DMS 273 treated with DMSO at 0.1 percent for 48 hours (cell line): ENCODE data around the gene CACNA2D1.

Source experiments
- DNase-seq: peaks from one replicate; lab custom pipeline; 2025; lab: John Stamatoyannopoulos, UW

The CACNA2D1 gene

DNA sequence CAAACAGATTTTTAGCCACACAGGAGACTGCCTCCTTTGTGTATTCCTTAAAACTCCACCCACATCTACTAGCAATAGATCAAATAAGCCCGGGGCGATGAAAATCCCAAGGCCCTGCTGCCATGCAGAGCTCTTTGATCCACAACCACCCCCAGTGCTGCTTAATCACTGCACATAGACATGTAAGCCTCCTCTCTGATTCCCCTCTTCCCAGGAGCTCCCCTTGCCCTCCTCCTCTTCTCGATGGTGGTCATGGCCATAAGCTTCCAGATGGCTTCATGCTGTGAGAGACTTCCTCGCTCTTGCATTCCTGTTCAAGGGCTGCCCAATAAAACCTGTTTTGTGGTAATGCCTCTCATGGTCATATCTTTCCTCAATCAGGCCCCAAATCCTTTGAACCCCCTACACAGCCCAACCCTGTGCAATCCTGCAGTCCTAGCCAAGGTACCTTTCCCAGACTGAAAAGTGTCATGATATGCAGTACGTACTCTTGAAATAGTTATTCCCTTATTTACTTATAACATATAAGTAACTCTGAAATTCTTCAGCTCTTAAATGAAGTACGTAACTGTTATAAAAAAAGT lies 158.5 kb downstream of the CACNA2D1 start:
- no peak for DNase-seq

DNA sequence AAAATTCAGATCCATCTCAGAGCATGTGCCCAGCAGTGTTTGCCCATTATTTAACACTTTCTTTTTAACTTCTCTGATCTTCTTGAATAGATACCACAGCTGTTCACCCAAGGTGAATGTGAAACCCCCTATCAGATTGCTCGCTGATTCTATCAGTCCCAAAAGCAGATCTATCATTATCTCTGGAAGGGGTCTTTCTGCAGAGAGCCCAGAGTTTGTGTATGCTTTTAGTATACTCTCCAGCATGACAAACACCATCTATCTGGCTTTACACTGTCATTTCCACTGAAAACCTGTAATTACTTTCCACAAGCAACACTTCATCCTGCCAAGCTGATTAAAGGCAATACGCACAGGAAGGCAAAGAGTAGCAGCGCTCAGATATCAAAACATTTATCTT lies 168.2 kb downstream of the CACNA2D1 start:
- no peak for DNase-seq

DNA sequence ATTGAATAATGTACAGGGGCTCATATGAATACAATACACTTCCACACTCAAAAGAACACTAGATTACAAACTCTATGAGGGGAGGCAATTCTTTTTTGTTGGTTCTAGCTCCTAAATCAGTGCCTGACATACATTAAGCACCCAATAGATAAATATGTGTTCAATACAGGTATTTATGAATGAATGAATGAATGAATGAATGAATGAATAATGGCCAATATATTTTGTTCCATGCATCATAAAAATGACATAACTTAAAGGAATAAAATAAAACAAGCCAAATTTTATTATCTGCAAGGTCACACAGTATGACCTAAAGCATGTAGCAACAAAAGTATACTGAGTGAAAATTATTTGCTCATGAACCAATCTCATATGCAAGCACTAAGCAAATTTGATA lies 168.9 kb downstream of the CACNA2D1 start:
- DNase-seq: no peak

DNA sequence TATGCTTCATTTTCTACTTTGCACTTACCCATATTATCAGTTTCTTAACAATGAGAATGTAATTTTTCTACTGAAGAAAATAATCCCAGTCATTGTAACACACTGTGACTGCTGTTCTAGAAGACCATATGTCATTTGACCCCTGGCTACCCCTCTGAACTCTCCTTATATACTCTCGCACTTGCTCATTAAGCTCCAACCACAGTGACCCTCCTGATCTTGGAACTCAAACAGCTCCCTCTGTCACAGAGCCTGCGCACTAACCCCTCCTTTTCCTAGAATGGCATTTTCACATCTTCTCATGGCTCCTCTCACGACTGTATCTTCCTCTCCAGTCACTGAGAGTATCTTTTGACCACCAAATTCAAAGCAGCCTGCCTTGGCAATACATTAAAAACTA lies 169.7 kb downstream of the CACNA2D1 start:
- DNase-seq: no peak

DNA sequence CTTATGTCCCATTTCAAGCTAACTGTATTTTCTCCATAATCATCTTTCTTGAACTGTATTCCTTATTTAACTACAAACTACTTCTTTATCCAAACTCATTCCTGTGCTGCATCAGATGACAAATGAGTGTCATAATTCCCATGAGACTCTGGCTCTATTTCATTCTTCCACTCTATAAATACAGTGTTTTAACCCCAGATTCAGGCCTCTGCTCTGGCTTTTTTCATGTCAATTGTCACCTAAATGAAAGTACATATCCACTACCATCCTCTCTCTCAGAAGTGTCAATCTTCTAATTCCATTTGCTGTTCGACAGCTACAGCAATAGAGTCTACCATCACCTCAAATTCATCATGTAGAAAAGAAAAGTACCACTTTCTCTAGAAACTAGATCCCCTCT lies 172.7 kb downstream of the CACNA2D1 start:
- no peak for DNase-seq

DNA sequence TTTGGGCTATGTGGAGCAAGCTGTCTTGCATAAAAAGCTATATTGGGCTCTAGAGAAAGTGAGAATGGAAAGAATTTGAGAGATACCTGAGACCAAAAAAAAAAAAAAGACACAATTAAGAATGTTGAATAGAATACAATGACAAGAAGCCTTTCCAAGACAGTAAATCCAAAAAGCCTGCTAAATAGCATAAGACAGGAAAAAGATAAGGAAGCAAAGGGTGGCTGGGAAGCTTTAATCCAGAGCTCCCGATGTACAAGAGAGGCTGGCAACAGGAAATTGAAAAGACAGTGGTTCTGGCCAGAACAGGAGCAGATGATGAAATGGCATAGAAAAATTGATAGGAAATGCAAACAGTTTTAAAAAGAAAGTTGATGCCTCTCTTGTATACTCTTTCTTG lies 174.9 kb downstream of the CACNA2D1 start:
- DNase-seq: no peak

DNA sequence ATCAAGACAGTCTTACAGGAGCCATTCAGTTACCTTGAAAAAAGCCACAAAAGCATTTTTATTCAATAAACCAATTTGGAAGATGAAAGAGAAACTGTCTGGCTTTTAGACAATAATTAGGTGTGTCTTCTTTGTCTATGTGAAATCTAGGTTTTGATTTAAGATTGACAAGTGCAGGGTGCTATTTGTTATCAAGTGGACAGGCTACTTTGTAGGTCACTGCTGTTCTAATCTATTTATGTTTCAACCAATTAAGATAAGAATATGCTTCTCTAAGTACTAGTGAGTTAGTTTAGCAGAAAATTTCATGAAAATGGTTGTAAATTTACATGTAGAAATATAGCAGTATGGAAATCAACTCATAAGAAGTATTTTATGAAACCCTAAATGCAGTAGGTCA lies 177.5 kb downstream of the CACNA2D1 start:
- no peak for DNase-seq

DNA sequence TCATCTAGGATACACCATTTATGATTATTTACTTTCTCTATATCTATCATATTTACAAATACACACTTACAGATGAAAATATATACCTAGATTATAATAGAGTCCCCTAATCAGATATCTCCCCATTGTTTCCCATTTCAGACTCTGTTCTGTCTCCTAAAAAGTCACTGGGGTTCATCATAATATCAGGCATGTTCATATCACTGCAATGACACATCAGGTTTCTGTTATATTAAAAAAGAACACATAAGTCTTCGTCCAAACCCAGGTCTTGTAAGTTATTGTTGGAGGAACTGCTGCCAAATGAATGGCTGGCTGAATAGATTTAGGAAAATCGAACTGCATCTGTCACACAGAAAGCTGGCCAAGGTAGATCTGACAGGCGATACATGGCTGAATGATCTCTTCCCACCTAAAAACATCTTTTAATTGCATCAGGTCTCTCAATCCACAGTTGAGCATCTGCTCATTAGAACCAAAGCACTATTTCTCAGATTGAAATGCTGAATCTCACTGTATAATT lies 178.7 kb downstream of the CACNA2D1 start:
- DNase-seq: peak; percentile 37

DNA sequence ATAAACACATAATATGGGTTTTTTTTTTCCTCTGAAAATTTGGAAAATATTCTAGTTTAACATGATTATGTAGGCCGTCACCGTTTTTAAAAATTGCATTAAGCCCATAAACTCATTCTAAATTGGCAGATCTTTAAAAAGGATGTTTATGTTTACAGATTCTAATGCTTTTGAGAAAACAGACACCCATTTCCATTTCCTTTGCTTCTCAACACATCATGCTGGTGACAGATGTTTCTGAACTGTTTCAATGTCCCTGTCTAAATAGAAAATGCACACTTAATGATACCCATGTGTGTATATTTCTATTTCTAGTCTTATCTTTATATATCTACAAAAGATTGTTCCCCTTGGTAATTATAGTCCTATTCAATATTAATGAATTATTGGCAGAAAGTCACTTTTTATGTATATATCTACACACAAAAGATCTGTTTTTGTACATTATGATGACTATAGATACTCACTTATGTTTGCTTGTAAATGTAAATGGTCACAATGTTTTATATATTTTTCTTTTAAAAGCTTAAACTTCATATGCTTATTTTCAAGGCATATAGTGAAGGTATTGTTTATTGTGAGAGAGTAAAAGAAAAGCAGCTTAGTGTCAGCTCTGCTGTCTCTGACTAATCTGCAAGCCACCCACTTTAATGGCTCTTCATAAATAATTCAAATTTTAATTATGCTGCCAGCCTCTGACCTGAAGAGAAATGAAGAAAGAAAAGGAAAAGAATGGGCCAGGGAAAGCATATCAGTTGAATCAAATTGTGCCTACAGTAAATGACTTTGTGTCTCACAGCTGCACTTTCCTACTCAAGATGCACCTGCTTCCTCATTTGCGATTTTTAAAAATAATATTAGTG lies 179.4 kb downstream of the CACNA2D1 start:
- DNase-seq: no peak

DNA sequence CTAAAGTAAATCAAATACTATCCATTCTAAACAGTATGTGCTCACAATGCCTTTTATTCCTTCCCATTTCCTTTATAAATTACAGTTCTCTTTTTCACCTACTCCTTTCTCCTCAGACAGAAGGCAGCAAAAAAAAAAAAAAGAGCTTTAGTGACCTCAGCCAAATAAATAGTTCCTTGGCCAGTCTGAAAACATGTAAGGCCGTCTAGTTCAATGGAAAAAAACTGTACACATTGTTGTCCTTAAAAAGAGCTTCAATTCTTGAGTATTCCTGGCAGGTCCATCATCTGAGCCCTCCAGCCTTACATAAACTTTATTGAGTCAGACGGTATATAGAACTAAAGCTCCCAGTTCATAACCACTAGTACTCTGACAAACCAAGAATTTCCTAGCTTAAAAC lies 185.4 kb downstream of the CACNA2D1 start:
- no peak for DNase-seq

DNA sequence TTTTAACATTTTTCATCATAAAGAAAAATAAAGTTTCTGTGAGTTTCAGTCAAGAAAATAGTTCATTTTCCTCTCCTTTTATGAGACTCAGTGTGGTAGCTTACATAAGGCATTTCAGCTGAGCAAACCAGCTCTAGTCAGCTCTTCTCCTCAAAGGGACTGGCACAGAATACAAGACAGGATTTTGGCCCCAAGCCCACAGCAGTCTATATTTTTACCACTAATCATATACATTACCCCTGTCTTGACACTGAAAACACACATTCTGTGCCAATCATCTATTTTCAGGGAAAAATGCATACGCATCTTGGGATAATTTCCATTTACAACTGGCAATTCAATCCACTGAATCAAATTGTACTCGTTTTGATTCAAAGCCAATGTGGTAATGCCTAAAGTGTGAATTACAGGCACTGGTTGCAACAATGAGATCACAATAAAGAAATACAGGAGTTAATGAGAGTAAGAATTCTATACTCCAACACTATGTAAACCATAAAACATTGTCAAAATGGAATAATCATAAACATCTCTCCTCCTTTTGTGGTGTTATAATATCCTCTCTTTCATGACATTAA lies 186.4 kb downstream of the CACNA2D1 start:
- no peak for DNase-seq

DNA sequence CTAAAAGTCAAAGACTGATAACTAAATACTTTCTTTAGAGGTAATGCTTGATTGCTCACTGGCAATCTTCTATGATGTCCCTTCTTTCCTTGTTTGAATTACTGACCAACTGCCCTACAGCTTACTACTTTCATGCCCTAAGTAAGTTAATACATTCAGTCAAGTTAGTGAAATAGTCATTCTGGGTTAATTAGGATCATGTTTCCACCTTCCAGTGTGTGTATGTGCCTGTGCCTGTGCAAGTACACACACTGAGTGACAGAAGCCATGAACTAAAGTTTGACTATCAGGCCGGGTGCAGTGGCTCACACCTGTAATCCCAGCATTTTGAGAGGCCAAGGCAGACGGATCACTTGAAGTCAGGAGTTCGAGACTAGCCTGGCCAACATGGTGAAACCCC lies 187.9 kb downstream of the CACNA2D1 start:
- DNase-seq: no peak

DNA sequence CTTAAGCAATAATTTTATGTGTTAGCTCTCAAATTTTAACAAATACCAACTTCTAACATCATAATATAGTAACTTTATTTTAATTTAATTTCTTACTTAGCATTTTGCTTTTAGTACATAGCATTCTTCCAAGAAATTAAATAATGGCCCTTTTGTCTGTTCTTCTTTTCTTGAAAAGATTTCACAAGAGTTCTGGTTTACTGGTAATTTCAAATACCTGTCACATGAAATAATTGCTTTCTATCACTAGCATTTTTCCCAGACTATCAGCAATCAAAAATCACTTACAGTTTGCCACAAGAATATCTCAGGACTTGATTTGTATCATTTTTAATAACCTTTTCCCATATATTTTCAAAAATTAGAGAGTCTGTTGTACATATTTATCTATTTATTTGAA lies 193.0 kb downstream of the CACNA2D1 start:
- no peak for DNase-seq

DNA sequence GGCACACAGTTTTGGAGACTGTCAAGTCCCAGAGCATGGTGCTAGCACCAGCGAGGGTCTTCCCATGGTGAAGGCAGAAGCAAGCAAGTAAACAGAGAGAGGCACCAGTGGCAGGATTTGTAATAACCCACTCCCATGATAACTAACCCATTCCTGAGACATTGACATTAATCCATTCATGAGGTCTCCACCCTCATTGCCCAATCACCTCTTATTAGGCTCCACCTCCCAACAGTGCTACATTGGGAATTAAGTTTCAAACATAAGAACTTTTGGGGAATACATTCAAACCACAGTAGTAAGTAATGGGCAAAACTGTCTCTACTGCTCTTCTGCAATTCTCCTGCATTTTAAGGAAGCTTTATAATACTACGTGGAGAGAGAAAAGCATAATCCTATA lies 193.6 kb downstream of the CACNA2D1 start:
- DNase-seq: no peak

DNA sequence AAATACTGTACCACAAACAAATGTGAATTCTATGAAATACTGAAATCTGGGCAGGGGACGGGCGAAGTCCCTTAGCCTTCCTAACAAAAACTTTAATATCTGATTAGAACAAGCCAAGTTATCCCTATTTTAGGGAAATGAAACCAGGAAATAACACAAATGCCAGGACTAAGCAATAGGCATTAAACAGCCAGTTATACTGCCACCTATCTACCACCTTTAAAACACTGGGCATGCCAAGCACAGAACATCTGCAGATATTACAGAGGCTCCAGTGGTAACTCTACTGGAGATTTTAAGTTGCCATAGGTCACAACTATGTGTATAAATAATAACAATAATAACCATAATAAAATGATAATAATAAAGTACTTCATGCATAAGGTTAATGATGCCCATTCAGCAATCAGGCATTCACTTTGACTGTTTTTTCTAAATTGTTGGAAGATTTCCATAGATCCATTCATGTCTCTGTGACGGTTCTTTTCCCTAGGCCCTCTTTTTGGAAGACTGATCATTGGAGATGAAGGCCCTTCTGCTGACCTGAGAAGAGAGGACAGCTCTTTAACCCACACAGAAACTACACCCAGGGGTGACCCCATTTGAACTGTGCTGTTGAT lies 195.7 kb downstream of the CACNA2D1 start:
- peak; percentile 23 for DNase-seq

DNA sequence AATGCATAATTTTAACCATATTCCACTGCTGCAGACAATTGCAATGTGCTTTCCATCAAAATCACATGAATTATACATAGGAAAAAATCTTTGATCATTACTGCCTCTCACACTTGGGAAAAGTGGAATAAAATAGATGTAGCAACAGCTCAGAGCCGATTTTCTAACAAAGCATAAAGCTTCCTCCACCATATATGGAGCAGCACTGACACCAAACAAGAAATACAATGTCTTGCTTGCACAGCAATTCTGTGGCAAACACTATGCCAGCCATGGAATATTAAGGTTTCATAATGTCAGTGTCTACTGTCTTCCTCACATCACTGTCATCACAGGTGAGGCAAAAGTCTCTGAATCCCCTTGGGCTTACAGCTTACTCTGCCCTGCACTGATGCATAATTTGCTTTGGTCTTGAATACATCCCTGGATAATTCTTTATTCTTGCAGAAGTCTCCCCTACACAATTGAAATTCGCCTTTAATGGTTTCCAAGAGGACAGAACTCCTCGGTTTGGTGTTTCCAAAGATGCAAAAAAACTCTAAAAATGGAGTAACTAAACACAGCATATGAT lies 198.5 kb downstream of the CACNA2D1 start:
- DNase-seq: no peak

DNA sequence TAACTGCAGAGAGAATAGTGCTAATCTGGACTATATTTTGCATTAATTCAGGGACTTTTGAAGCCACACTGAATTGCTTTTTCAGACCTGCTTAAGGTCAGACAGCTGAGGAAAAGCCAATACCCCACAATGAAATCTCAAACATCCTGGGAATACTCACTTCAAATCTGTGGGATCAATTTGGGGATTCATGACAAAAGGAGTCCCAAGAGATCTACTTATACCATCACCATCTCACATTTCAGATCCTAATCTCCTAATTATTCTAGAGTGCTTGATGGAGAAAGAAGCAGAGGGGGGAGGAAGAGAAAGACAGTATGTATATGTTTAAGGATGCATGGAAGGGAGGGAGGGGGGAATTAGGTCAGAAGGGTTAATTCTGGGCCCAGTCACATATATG lies 202.2 kb downstream of the CACNA2D1 start:
- peak; percentile 30 for DNase-seq

DNA sequence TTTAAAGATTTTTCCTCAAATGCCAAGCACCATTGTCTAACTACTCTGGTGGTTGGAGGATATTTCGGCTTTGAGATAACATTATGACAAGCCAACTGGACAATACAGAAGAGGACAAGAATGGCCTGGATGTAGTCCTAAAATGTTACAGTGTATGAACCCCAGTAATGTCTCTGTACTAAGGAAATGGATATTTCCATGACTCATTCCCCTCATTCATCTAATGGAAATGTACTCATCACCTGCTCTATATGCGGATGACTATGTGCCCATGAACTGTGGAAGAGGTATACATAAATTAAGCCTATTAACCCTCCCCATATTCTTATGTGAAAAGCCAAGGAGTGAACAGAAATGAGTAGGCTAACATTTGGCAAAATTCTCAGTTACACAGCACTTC lies 207.9 kb downstream of the CACNA2D1 start:
- DNase-seq: no peak

DNA sequence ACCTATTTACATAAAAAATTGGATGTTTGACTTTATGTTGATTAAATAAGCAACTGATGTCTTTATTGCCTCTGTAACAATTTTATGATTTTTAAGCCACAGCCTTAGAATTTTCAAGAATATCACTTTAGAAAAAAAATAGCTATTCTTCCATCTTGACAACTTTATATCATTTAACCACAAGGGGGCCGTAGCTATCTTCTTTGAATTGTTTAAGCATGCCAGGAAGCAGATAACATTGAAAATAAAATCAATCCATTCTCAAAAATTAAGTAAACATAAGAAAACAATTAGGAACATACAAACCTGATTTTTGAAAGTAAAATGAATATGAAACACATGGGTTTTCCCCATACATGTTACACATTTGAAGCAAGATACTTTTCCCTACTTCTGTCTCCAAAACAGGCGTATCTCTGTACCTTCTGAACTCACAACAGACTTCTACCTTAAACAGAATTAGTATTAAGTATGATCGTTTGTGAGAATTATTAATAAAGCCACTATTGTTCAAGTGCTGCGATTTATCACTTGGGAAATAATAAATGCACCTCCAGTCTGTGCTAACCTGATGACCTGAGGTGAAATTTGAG lies 209.0 kb downstream of the CACNA2D1 start:
- peak; percentile 13 for DNase-seq

DNA sequence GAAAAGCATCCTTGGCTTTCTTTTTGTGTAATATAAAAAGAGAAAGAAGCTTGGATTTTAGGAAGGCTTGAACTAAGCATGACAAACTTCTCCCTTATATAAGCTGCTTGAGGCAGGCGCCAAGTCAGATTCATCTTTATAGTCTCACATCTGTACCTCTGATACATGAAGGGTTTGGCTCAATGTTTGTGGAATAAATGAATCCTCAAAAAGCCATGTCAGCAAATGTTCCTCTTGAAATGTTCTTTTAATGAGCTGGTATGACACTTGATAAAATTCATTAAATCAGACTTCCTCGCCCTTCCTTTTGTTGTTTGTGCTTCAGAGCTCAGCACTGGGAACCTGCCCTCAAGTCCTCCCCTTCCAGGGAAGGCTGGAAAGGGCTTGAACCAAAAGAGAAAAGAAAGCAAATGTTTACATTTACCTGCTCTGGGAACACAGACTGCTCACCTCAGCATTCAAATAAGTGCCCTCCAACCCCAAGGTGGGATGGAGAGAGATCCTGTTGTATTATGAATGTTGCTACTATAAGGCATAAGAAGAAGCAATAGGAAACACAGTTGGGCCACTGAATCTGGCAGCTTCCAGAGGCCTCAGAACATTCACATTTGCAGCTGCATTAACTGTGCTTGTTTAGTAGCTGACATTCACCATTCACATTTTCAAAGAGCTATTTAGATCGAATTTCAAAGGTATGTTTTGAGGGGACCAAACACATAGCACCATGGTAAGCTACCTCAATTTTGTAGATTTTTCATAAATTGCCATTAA lies 212.6 kb downstream of the CACNA2D1 start:
- no peak for DNase-seq

DNA sequence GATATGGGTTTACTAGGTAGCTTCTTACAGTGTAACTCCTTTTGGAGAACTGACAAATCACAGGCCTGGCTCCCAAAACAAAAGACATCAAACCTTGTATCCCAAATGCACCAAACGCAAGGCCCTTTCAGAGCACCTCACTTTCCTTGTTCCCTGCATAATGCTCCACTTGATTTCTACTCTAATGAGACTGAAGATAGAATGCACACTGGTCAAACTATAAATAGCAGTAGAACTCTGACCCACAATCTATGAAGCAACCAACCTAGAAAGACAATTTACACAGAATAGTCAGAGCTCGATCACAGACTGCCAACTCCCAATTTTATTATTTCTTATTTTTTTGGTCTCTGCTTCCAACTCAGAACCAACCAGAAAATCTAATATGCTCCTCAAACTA lies 214.4 kb downstream of the CACNA2D1 start:
- DNase-seq: no peak
